Stimulated activated CD8-positive, alpha-beta memory T cell treated with anti-CD3 and anti-CD28 coated beads, Interleukin-12 subunit alpha, Interleukin-12 subunit beta, amount 100 ng/mL, for 4 hours (primary cell): ENCODE results near the gene DPH3.
"Not testable (repeated sequence)": the region's sequence is repeated elsewhere in the genome, so short reads cannot be mapped to it uniquely, and the experiment has no call there.

Source experiments
- DNase-seq: peaks from one replicate; pipeline ENCODE4 v3.0.0-alpha.2; 2020; ENCODE audit warnings: low read depth

DPH3 gene

DNA sequence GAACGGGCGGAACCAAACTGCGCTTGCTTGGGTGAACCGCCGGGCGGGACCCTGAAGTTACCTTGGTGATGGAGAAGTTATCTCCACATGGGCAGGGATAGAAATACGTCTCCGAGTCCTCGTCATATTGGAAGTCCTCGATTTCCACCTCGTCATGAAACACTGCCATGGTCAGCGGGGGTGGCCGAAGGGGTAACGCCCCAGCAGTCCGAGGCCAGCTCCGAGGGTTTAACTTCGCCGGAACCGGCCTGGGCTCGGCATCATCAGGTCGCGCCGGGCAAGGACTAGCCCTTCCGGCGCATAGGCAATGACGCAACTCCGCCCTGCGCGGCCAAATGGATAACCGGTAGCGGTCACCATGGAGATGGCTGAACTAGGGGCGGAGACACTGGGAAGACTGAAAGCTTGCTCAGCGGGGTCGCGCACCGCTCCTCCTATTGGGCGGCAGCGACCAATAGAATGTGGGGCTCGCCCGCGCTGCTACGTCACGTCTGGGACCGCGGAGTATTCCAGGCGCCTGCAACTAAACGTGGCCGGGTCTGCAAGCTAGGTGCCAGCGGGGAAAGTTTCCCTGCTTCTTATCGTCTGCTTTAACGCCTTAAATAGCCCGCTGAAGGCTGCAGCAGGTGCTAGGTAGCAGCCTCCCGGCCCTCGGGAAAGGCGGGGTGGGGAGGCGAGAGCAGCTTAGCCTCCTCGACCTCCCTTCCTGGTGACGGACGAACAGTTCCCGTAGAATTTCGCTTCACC lies at the start of gene DPH3, which contains the start of gene OXNAD1:
Gene DPH3, minus strand, starts transcription at position 236 of the 747 bp plus-strand sequence. Its CDS starts 67 bp downstream, at position 169.
Gene OXNAD1, plus strand, starts transcription at position 505 of the 747 bp plus-strand sequence. CDS start 5,741 bp downstream, outside the sequence.
- peak; percentile 98 for DNase-seq

DNA sequence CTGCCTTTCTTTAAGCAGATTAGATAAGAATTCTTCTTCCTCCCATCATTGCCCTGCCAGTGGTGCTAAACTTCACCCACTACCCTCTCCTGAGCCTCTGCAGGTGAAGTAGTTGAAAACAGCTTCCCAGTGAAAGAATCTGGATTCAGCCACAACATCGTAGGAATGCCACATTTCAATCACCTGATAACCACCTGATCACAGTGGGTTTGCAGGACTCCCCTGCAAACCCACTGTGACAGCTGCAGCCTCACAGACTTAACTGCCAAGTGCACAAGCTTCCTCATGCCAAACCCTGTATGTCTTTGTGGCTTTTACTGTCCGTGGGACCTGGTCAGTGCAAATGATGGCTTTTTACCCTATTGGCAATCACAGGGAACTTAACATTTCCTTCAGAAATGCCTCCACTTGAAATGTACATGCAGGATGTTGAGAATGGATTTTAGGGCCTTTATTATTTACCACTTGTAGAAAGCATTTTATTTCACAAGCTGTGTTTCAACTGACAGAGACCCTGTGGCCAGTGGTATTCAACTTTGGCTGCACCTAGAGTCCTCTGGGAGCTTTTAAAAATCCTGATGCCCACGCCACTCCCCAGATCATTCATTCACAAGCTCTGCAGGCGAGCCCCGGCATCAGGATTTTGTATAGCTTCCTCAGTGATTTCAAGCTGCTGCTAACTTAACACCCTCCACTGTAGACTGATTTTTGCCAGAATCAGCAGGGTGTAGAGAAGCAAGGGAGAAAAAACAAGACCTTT lies 49.3 kb upstream of the DPH3 start:
- no peak for DNase-seq

DNA sequence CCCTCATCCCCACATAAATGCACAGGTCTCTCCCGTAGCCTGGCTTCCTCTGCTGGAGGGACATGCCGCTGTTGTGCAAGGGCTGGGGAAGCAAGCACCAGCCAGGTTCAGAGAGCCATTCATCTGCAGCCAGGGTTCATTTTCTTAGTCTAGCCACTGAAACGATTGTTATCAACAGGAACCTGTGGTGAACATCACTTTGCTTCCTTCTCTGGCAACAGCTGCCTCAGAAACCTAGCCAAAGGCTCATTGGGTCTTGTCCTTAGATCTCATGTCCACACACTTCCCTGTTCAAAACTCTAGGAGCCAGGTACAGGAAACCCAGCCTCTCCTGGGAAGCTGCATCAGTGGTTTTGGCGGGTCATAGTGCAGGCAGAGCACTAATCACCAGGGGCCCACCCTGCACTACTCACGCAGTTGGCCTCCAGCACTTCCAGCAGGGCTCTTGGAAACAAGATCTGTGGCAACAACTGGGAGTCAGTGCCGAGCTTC lies 47.3 kb upstream of the DPH3 start:
- DNase-seq = no peak

DNA sequence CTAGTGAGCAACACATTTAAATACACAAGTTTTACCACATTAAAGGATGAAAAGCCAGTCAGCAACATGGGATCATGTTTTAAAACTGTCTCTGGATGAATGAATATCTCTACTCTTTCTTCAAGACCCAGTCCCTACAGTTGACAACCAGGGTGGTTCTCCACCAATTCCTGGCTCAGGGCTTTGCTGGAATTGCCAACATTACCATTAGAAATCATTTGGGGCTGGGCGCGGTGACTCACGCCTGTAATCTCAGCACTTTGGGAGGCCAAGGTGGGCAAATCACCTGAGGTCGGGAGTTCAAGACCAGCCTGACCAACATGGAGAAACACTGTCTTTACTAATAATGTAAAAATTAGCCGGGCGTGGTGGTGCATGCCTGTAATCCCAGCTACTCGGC lies 45.7 kb upstream of the DPH3 start:
- DNase-seq = not testable (repeated sequence)

DNA sequence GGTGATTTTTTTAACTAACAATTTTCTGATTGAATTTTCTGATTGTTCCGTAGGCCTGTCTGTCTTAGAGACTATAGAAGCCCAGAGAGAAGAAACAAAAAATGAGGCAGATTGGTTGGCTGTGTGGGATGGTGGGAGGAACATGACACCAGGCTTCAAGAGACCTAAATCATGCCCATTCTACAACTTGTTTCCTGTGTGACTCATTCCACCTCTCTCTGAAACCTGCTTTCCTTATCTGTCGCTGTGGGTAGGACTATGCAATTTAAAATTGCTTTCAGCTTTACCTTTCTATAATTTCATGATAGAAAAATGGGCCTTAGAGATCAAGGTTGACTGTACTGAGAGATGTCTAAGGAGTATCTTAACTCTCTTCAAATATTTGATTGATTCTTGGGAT lies 44.8 kb upstream of the DPH3 start:
- no peak for DNase-seq

DNA sequence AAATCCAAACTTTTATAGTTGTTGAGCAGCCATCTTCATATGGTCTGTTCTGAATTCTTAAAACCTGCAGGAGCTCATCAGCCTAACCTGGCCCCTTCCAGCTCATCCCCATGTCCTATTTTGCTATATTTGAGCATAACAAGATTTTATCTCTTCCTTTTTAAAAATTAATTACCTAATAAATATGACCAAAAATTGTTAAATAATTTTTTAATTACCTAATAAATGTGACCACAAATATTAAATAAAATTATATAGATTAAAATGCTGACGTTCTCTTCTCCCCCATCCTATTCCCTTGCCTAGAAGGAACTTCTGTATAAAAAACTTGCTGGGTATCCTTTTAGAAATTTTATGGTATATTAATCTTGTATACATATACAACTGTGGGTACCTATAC lies 44.0 kb upstream of the DPH3 start:
- no peak for DNase-seq

DNA sequence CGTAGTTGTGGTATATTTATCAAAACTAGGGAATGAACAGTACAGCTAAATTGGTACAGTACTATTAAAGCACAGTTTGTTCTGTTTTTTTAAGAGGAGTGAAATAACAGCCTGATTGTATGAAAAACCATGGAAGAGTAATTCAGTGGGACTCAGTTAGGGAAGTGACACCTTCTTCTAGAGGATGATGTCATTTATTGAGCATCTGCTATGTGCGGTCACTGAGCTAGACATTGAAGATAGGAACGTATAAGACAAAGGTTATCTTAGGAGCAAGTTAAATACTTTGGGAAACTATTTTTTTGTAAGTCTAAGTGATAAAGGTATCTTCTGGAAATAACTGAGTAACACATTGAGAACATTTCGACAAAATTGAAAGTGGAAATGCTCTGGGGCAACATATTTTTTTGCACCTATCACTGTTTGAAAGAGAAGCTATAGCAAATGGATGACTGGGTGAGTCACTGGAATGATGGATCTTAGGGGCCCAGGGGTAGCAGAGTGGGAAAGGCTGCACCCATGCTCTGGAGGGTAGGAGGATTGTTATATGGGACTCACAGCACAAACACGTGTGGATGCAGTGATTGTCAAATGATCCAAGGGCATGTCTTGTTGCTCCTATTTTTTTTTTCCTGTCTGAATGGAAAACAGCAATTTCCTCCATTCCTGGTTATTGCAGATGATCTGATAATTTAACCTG lies 43.2 kb upstream of the DPH3 start:
- no peak for DNase-seq

DNA sequence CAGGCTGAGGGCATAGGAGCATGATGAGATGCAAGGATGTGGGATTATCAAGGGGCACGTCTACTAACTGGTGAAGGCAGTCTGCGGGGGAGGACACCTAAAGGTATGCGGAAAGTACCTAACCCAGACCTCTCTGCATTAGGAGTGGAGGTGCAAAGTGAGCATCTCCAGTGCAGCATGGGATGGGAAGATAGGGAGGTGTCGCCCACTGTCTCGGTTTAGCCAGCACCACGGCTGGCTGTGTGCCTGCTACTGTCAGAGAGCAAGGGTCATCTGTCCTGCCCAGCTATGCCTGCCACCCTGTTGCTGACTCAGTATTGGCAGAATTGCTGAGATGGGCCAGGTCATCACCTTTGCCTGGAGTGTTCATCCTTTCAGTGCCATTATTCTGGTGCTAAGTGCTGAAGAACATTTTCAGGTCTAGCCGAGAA lies 40.4 kb upstream of the DPH3 start:
- no peak for DNase-seq

DNA sequence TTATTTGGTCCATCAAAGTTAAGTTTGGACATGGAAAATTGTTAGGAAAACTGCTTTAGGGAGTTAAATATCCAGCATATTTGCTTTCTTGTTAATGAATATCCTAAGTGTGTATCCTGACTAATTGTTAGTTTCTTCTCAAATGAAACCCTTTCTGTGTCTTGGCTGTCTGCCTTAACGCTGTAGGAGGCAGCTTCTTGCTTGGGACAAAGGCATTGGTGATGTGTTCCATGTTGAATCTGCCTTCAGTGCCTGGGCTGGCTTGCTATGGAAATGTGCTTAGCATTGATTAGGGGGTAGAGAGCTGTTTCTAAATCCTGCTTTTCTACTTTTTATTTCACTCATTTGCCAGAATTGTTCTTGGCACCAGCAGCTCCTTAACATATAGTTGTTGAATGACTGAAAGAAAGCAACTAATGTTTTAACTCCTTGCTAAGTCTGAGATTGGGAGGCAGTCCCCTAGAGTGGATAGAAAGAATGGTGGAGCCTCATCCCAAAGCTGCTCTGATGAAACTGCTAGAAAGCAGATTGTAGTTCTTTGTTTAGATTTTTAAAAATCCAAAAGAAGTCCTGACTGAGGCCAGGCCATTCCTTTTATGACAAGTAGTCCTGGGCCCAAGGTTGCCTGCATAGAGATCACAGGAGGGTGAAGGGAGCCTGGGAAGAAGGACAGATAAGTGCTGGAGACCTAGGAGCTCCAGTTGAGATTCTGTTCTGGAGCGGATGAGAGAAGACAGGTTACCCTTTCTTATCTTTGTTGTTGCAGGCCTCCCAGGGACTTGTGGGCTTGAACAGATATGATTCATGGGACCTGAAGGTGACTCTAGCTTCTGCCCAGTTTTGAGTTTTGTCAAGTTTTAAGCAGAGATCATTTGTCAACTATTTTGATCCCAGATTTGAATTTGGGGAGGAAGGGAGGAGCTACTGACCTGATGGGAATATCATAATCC lies 39.6 kb upstream of the DPH3 start:
- no peak for DNase-seq

DNA sequence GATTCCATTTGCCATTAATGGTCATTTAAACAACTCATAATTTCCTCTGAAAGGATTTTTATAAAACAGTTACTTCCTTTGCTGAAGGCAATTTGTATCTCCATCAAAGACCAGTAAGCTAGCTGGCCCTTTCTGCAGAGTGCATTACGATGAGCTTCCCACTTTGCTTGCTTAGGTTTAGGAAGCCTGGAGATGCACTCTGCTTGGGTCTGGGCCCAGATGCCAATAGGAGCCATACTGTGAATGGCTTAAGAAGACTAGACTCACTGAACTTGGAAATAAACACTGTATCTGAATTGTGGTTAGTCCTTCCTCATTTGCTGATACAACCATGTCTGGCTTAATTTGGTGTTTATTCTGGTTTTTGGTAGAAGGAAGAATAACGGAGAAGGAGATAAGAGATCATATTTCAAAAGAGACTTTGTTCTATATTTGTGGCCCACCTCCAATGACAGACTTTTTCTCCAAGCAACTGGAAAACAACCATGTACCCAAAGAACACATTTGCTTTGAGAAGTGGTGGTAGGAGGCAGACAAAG lies 38.4 kb upstream of the DPH3 start:
- no peak for DNase-seq

DNA sequence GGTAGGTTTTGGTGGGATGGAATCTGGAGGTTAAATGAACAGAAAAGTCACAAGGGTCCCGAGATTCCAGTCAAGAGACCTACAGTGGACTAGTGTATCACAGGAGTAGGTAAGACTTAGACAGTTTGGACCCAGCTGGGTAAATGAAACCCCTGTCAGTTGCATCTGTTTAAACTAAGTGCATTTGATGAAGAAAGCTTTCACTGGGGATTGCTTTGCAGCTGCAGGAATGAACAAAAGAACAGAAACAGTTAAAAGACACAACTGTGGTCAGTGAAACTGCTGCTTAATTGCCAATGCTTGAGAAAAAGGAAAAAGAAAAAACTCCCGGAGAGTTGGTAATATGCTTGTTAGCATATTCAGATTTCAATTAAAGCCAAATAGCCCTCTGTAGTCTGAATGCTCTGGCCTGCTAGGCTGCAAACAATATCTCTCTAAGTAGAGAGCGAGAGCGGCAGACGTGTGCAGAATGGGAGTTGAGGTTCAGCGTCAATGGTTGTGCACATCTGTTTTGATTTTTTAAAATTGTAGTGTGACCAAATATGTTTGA lies 37.4 kb upstream of the DPH3 start:
- no peak for DNase-seq

DNA sequence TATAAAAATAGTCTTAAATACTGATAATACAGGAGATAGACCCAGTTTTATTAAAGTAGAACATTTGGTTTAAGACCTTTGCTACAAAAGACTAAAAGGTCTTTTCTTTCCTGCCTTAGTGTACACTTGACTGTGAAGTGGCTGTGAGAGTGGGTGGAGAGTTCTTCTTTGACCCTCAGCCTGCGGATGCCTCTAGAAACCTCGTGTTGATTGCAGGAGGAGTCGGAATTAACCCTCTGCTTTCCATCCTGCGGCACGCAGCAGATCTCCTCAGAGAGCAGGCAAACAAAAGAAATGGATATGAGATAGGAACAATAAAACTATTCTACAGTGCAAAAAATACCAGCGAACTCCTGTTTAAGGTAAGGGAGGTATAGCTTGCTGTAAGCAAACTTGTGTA lies 36.8 kb upstream of the DPH3 start:
- DNase-seq = no peak

DNA sequence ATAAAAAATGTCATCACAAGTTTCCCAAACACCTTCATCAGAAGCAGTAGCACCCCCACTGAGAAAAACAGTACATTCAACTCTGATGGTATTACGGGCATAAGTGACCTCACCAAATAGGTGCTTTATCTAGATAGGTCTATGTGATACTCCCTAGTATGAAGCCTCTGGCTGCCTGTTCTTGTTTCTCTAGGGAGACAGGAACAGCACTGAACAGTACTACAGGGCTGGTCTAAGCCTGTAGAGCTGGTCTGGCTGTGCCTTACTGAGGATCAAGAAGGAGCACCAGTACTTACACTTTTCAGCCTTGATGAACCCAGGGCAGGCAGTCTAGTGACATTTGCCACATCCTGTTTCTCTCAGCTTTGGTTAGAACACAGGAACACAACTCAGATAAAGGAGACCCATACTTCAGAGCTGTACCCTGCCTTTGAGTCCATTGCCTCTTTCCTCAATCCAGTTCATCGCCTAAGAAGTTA lies 36.2 kb upstream of the DPH3 start:
- no peak for DNase-seq

DNA sequence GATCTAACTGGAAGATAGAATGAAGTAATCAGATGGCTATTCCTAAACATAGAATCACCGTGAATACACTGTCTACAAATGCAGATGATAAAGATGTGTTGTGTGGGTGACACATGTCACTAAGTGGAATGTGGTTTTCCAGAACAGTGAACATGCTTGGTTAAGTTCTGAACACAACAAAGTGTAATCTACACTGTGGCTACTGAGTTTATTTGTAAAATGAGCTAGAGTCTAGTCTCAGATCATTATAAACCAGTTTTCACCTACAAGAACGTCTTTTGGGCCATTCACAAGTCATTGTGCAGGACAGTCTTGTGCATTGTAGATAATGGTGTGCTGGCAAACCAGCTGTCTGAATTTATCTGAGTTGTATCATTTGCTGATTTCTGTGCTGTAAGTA lies 35.6 kb upstream of the DPH3 start:
- DNase-seq = no peak

DNA sequence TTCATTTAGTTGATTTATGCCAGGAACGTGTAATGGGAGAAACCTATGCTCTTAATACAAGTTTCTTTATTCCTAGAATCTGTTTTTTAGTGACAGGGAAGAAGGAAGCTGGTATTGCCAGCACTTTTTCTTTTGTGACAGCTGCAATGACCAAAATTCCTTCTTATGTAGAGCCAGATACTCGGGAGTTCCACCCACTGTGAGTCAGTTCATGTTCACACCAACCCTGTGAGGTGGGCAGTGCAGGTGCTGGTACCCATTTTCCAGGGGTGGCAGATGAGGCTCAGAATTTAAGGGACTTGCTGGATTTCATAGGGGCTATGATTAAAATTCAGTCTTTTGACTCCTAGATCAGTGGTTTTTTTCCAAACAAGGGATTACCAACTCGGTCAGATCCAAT lies 35.0 kb upstream of the DPH3 start:
- DNase-seq = no peak

DNA sequence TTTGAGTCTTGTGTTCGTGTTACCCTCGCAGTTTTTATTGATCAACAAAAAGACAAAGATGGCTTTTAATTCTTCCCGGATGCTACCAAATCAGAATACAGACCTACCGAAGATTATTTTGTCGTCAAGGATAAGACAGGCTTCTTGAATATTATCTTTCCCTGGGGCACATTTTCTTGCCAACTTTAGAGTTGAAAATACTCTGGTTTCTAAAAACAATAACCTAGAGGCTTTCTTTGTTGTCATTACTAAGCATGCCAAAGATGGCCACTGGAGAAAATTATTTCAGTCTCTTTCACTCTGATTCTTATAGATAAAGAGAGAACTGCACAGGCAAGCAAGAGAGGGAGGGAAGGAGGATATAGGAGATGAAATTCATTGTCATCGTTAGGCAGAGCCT lies 34.1 kb upstream of the DPH3 start:
- DNase-seq = no peak

DNA sequence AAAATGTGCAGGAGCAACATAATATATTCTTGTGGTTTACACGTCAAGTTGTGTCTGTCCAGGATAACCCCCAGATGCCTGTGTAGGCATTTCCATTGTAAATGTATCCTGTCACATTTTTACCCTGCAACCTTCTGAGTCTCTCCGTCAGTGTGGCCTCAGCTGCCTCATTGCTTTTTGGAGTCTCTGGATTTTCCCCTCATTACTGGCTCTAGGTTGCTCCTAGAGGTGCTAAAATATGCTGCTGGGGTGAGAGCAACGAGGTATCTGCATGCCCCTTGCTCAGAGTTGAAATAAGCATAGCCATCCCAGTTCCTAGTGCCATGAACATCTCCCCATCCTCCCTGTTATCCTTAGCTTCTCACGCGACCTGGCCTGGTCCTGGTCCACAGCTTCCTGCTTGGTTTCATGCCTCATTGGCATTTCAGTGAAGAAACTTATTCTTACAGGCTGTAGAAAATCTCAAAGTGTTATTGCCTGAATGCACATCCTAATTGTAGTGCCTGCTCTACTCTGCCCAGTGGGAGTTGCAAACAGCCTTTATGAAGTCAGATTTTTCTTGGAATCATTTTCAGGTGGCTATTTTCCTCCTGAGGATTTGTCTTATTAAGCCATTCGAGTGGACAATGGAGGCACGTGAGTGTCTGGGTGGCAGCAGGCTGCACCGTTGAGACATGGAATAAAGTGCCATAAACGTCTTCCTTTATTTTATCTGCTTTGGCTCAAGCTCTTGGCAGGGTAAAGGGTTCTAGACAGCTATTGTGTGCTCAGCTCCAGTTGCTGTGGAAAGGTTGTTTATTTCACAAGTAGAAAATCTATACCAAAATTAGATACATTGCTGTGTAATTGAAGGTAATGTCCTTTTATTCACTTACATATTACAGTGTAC lies 33.5 kb upstream of the DPH3 start:
- DNase-seq = no peak

DNA sequence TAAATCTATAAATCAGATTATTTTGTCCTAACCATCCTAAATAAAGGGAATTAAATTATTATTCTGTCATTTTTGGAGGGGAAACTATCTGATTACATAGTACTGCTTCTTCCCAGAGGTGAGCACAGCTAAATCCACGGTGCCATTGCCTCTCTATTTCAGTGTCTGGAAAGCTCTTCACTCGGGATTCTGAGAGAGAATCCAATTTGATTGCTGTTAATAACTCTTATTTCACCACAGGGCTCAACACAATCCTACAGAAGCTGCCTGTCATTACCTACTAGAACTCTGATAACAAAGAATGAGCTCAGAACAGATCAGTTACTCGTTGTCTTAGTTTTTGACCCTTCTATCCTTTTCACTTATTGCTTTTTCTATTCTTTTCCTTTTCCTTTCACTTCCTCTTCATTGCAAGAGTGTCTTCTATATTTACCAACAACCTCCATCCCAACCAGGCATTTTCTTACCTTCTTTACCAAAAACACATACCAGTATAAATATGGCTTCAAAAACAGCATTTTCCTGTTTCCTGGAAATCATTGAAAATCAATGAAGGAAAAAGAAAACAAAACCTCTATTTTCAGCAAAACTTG lies 30.7 kb upstream of the DPH3 start:
- no peak for DNase-seq

DNA sequence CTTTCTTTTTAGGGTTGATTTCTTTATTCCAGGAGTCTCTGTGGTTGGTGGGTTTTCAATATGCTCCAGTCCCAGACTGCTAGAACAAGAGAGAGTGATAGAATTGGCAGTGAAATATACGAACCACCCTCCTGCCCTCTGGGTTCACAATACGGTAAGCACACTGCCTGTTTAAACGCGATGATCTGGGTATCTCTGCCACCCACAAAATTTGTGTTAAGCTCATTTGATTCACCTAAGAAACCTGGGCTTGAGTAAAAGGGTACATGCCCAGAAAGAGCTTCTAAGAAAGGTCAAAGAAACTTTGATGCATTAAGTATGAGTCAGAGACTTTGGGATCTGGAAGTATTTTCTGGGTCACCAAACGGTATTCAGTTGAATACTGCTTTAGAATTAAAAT lies 30.1 kb upstream of the DPH3 start:
- no peak for DNase-seq
